ENCODE results near the gene STIL. TPM values are rescaled to one million over a fixed set of nuclear protein-coding genes. Genes with fewer than 3 reads are reported as not detected.
"Not testable (repeated sequence)": the region's sequence is repeated elsewhere in the genome, so short reads cannot be mapped to it uniquely, and the experiment has no call there.

The STIL gene
- total and polyA plus RNA-seq, 4 donors = 0.26 to 20.5 (median 0.75) TPM

DNA sequence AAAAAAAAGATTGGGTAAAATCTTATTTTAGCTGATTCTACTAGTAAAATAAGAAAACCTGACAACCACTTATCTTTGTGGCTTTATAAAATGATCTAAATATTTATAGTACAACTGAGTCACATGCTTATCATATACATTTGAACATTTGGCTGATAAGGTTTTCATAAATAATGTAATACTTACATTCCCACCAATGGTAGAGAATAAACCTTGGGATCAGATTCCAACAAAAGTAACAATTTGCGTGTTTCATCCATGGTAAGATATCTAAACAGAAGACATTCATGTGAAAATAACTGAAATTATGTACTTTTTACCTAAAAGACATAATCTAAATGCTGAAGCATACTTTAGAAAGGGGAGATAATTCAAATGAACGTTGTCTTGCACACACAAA lies 18.4 kb downstream of the STIL start:
- H3K36me3 ChIP-seq (ENCODE audit: control insufficient read depth in 4 of 4, insufficient read depth in 3 of 4, low read depth in 1 of 4, low read length in 3 of 4) = no peaks in the 10 kb centered on the region
- no peak for TF ChIP-seq MAX (IDR thresholded peaks at IDR 0.05)
- no peak for TF ChIP-seq RXRA (IDR thresholded peaks at IDR 0.05)
- TF ChIP-seq, protein P1, sequence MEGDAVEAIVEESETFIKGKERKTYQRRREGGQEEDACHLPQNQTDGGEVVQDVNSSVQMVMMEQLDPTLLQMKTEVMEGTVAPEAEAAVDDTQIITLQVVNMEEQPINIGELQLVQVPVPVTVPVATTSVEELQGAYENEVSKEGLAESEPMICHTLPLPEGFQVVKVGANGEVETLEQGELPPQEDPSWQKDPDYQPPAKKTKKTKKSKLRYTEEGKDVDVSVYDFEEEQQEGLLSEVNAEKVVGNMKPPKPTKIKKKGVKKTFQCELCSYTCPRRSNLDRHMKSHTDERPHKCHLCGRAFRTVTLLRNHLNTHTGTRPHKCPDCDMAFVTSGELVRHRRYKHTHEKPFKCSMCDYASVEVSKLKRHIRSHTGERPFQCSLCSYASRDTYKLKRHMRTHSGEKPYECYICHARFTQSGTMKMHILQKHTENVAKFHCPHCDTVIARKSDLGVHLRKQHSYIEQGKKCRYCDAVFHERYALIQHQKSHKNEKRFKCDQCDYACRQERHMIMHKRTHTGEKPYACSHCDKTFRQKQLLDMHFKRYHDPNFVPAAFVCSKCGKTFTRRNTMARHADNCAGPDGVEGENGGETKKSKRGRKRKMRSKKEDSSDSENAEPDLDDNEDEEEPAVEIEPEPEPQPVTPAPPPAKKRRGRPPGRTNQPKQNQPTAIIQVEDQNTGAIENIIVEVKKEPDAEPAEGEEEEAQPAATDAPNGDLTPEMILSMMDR (IDR thresholded peaks at IDR 0.05; ENCODE audit: low read depth, low read length, missing input control) = no peak
- no peak for TF ChIP-seq HNF4G (IDR thresholded peaks at IDR 0.05)
- TF ChIP-seq EGR1 (IDR thresholded peaks at IDR 0.05; ENCODE audit: low read depth in 2 of 2) = no peak
- no peak for TF ChIP-seq REST (IDR thresholded peaks at IDR 0.05)
- TF ChIP-seq, protein P2, sequence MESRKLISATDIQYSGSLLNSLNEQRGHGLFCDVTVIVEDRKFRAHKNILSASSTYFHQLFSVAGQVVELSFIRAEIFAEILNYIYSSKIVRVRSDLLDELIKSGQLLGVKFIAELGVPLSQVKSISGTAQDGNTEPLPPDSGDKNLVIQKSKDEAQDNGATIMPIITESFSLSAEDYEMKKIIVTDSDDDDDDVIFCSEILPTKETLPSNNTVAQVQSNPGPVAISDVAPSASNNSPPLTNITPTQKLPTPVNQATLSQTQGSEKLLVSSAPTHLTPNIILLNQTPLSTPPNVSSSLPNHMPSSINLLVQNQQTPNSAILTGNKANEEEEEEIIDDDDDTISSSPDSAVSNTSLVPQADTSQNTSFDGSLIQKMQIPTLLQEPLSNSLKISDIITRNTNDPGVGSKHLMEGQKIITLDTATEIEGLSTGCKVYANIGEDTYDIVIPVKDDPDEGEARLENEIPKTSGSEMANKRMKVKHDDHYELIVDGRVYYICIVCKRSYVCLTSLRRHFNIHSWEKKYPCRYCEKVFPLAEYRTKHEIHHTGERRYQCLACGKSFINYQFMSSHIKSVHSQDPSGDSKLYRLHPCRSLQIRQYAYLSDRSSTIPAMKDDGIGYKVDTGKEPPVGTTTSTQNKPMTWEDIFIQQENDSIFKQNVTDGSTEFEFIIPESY (IDR thresholded peaks at IDR 0.05) = no peak
- TF ChIP-seq RAD21 (IDR thresholded peaks at IDR 0.05) = no peak
- no peak for TF ChIP-seq HNF4A (conservative IDR thresholded peaks at IDR 0.05)
- TF ChIP-seq, protein P3, sequence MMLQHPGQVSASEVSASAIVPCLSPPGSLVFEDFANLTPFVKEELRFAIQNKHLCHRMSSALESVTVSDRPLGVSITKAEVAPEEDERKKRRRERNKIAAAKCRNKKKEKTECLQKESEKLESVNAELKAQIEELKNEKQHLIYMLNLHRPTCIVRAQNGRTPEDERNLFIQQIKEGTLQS (IDR thresholded peaks at IDR 0.05) = no peak
- TF ChIP-seq FOXA2 (IDR thresholded peaks at IDR 0.05) = no peak
- TF ChIP-seq JUND (IDR thresholded peaks at IDR 0.05) = no peak
- no peak for TF ChIP-seq YY1 (IDR thresholded peaks at IDR 0.05)
- TF ChIP-seq TAF1 (conservative IDR thresholded peaks at IDR 0.05) = no peak
- TF ChIP-seq SP1 (IDR thresholded peaks at IDR 0.05) = no peak
- no peak for TF ChIP-seq GABPA (IDR thresholded peaks at IDR 0.05 in 1 of 2, conservative IDR thresholded peaks at IDR 0.05 in 1 of 2)
- TF ChIP-seq NR2F2 (IDR thresholded peaks at IDR 0.05) = no peak
- no peak for TF ChIP-seq FOXA1 (IDR thresholded peaks at IDR 0.05)
- no peak overlapping the region for H3K9ac ChIP-seq (ENCODE audit: low read depth in 1 of 2, low read length in 2 of 2)
- no peak for DNase-seq (ENCODE audit: low spot score)
- 92% methylated on average over 2 of the region's 2 CpGs for WGBS
- no peak overlapping the region for H3K4me3 ChIP-seq (ENCODE audit: low read depth in 1 of 3, low read length in 3 of 3)
- no peaks in the 10 kb centered on the region for H3K27me3 ChIP-seq (ENCODE audit: control insufficient read depth in 4 of 4, insufficient read depth in 4 of 4, low read length in 3 of 4)
- H3K27ac ChIP-seq (ENCODE audit: low read depth in 1 of 2, low read length in 2 of 2) = no peak overlapping the region
- no peaks in the 10 kb centered on the region for H3K4me1 ChIP-seq (ENCODE audit: control insufficient read depth in 4 of 4, insufficient read depth in 4 of 4, low read length in 3 of 4)
- no peaks in the 10 kb centered on the region for H3K9me3 ChIP-seq (ENCODE audit: control insufficient read depth in 4 of 4, low read length in 3 of 4)

GRCh38 chr1:47294863-47295262 lies 19.1 kb downstream of the STIL start:
- not testable (repeated sequence) for H3K4me1 ChIP-seq (ENCODE audit: control insufficient read depth in 4 of 4, insufficient read depth in 4 of 4, low read length in 3 of 4); H3K27me3 ChIP-seq (ENCODE audit: control insufficient read depth in 4 of 4, insufficient read depth in 4 of 4, low read length in 3 of 4); H3K36me3 ChIP-seq (ENCODE audit: control insufficient read depth in 4 of 4, insufficient read depth in 3 of 4, low read depth in 1 of 4, low read length in 3 of 4); DNase-seq (ENCODE audit: low spot score); H3K27ac ChIP-seq (ENCODE audit: low read depth in 1 of 2, low read length in 2 of 2); H3K4me3 ChIP-seq (ENCODE audit: low read depth in 1 of 3, low read length in 3 of 3); H3K9ac ChIP-seq (ENCODE audit: low read depth in 1 of 2, low read length in 2 of 2); H3K9me3 ChIP-seq (ENCODE audit: control insufficient read depth in 4 of 4, low read length in 3 of 4)
- WGBS = 95% methylated on average over 6 of the region's 6 CpGs

DNA sequence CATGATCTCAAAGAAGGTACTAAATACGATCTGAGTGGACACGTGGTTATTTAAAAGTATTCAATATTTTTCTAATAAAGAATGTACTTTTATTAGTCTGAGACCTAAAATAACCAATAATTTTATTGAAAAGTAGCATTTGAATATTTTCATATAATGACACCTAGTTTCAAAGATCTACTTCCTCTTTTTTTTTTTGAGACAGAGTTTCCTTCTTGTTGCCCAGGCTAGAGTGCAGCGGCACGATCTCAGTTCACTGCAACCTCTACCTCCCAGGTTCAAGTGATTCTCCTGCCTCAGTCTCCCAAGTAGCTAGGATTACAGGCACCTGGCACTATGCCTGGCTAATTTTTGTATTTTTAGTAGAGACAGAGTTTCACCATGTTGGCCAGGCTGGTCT lies 25.8 kb downstream of the STIL start:
- not testable (repeated sequence) for H3K27me3 ChIP-seq (ENCODE audit: control insufficient read depth in 4 of 4, insufficient read depth in 4 of 4, low read length in 3 of 4); H3K36me3 ChIP-seq (ENCODE audit: control insufficient read depth in 4 of 4, insufficient read depth in 3 of 4, low read depth in 1 of 4, low read length in 3 of 4); DNase-seq (ENCODE audit: low spot score); H3K4me1 ChIP-seq (ENCODE audit: control insufficient read depth in 4 of 4, insufficient read depth in 4 of 4, low read length in 3 of 4); H3K27ac ChIP-seq (ENCODE audit: low read depth in 1 of 2, low read length in 2 of 2); H3K9ac ChIP-seq (ENCODE audit: low read depth in 1 of 2, low read length in 2 of 2); H3K4me3 ChIP-seq (ENCODE audit: low read depth in 1 of 3, low read length in 3 of 3); H3K9me3 ChIP-seq (ENCODE audit: control insufficient read depth in 4 of 4, low read length in 3 of 4)
- 92% methylated on average over 4 of the region's 4 CpGs for WGBS

All from liver (tissue), 9 donors.